GM11168 (cell line): ENCODE data around the gene AP2A2.

Experiments used
- in situ Hi-C: fragments of 300-500 bp; cut with MboI; formaldehyde crosslinking; loops from one replicate; pipeline ENCODE4 v1.12.0; 2022; ENCODE audit warnings: low sequenced_read_pairs; ENCODE audit not compliant: unreplicated experiment

Gene AP2A2

GRCh38 chr11:1025410-1026162, 99.9 kb downstream of the AP2A2 start:
- in situ Hi-C loops, result no loop called here

- in situ Hi-C loops, result no loop called here
Observed at GRCh38 chr11:1026163-1026450, 100.4 kb downstream of the AP2A2 start.

- in situ Hi-C loops, result no loop called here
Observed at GRCh38 chr11:1026641-1027482, 101.2 kb downstream of the AP2A2 start.

- in situ Hi-C loops, result no loop called here
Observed at GRCh38 chr11:1027483-1028290, 102.0 kb downstream of the AP2A2 start.

- in situ Hi-C loops, result no loop called here
Observed at GRCh38 chr11:1028291-1028540, 102.5 kb downstream of the AP2A2 start.

- in situ Hi-C loops, result no loop called here
Observed at GRCh38 chr11:1028616-1029015, 102.9 kb downstream of the AP2A2 start.

- in situ Hi-C loops, result no loop called here
Observed at GRCh38 chr11:1029051-1029450, 103.4 kb downstream of the AP2A2 start.

- in situ Hi-C loops, result no loop called here
Observed at GRCh38 chr11:1029654-1030053, 104.0 kb downstream of the AP2A2 start.

- in situ Hi-C loops, result no loop called here
Observed at GRCh38 chr11:1030086-1030485, 104.4 kb downstream of the AP2A2 start.

GRCh38 chr11:1030556-1030955, 104.9 kb downstream of the AP2A2 start:
- in situ Hi-C loops, result no loop called here

- in situ Hi-C loops, result no loop called here
Observed at GRCh38 chr11:1031121-1031899, 105.6 kb downstream of the AP2A2 start.

GRCh38 chr11:1032310-1032891, 106.7 kb downstream of the AP2A2 start:
- in situ Hi-C loops, result no loop called here

- in situ Hi-C loops, result no loop called here
Observed at GRCh38 chr11:1033016-1033798, 107.5 kb downstream of the AP2A2 start.

- in situ Hi-C loops, result no loop called here
Observed at GRCh38 chr11:1034001-1034400, 108.3 kb downstream of the AP2A2 start.

GRCh38 chr11:1034456-1035295, 109.0 kb downstream of the AP2A2 start:
- in situ Hi-C loops, result no loop called here

GRCh38 chr11:1035577-1036283, 110.1 kb downstream of the AP2A2 start:
- in situ Hi-C loops, result no loop called here

GRCh38 chr11:1036303-1036923, 110.7 kb downstream of the AP2A2 start, which contains the start of gene MUC6:
Gene MUC6 (minus strand): TSS chr11:1036718. CDS start chr11:1036655, 63 bp downstream.
- in situ Hi-C loops, result no loop called here
